NCI-H146 (cell line): ENCODE results near the gene NDUFB2.
"Not testable (repeated sequence)": the region's sequence is repeated elsewhere in the genome, so short reads cannot be mapped to it uniquely, and the experiment has no call there.

Source experiments
- DNase-seq: peaks from one replicate; lab custom pipeline; 2025; lab: John Stamatoyannopoulos, UW

NDUFB2 gene

GRCh38 chr7:140743255-140743654, 46.7 kb downstream of the NDUFB2 start:
- not testable (repeated sequence) for DNase-seq

- no peak for DNase-seq
Observed at GRCh38 chr7:140744005-140744404, 47.5 kb downstream of the NDUFB2 start.

DNA sequence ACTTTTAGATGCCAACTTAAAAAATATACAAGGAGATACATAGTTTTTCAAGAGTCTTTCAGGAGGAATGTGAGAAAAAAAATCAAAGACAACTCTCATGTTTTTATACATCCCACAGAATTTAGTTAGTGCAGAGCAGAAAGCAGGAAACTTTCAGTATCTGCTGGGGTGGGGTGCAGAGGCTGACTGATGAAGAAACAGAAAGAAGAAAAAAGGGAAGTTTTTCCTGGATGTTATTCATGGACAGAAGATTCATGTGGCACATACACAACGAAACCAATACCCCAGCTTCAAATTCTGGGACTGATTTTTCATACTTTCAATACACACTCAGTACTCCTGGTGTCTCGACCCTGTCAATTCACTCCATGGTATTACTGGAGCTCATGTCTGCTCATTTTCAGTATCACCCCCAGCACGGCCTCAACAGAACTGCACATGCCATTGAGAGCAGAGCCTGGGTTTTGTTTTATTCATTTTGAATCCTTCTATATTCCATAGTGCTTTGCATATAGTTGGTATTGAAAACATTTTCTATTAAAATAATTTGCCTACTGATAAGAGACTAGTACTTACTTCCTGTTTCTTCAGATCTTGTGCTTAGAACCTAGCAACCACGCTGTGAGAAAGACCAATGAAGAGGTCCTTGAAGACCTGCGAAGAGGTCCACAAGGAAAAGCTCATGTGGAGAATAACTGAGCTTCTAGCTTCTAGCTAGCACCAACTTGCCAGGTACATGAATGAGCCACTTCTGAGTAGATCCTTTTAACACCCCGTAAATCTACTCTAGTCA, 49.0 kb downstream of the NDUFB2 start:
- DNase-seq = no peak

GRCh38 chr7:140746751-140747150, 50.2 kb downstream of the NDUFB2 start:
- DNase-seq = no peak

DNA sequence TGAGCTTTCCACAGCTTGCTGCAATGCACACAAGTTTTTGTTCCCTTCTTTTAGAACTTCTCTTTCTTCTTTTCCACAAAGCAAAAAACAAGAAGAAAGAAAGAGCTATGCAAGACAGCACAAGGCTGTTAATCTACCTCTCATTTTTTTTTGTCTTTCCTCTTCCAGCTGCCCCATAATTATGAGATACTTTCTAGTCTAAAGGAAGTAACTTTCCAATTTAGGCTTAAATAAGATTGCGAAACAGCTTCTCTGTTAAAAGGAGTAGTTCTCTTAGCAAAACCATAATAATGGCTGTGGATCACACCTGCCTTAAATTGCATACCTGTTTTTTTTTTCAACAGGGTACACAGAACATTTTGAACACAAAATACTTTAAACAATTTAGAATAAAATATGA, 56.0 kb downstream of the NDUFB2 start:
- DNase-seq = no peak

DNA sequence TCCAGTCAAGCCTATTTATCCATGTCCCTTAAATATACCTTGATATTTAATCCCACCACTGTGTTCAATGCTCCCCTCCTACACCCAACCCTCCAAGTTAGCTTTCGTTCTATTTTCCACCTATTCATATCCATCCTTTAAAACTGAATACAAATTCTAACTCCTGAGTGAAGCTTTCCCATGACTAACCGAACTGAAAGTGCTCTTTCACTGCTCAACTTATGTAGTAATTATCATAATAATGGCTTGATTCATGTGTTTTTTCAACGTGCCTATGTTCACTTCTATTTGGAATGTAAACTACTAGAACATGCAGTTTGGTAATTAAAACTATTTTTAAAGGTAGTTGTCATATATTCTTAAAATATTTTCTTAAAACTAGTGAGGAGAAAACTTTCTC, 58.0 kb downstream of the NDUFB2 start:
- no peak for DNase-seq
